Activated naive CD8-positive, alpha-beta T cell (primary cell): ENCODE results near the gene CAMK2G.

Experiments
- H3K27ac Mint-ChIP-seq: one replicate; pipeline ENCODE4 v1.8.0; 2021; ENCODE audit warnings: mixed read lengths
- H3K27me3 Mint-ChIP-seq: one replicate; pipeline ENCODE4 v1.8.0; 2021; ENCODE audit warnings: mixed read lengths
- H3K36me3 Mint-ChIP-seq: one replicate; pipeline ENCODE4 v1.8.0; 2021; ENCODE audit warnings: mixed read lengths
- H3K4me1 Mint-ChIP-seq: one replicate; pipeline ENCODE4 v1.8.0; 2021; ENCODE audit warnings: low read depth, mixed read lengths
- H3K4me3 Mint-ChIP-seq: one replicate; pipeline ENCODE4 v1.8.0; 2021; ENCODE audit warnings: mild to moderate bottlenecking, mixed read lengths
- H3K9me3 Mint-ChIP-seq: one replicate; pipeline ENCODE4 v1.8.0; 2021; ENCODE audit warnings: low read depth, mixed read lengths

The CAMK2G gene

GRCh38 chr10:73769396-73769795, 105.0 kb downstream of the CAMK2G start:
- H3K9me3 Mint-ChIP-seq, result no peaks in the 10 kb centered on the region
- peaks cover 31% of the 10 kb centered on the region for H3K4me1 Mint-ChIP-seq
- no peaks in the 10 kb centered on the region for H3K27me3 Mint-ChIP-seq
- peaks cover 16% of the 10 kb centered on the region for H3K36me3 Mint-ChIP-seq
- peak overlapping the region; percentile 36 for H3K27ac Mint-ChIP-seq
- H3K4me3 Mint-ChIP-seq, result no peak overlapping the region

- peak overlapping the region; percentile 36 for H3K27ac Mint-ChIP-seq
- peaks cover 14% of the 10 kb centered on the region for H3K36me3 Mint-ChIP-seq
- no peaks in the 10 kb centered on the region for H3K9me3 Mint-ChIP-seq
- peaks cover 27% of the 10 kb centered on the region for H3K4me1 Mint-ChIP-seq
- H3K4me3 Mint-ChIP-seq, result no peak overlapping the region
- H3K27me3 Mint-ChIP-seq, result no peaks in the 10 kb centered on the region
These were observed 105.5 kb downstream of the CAMK2G start for GRCh38 chr10:73768881-73769280.

DNA sequence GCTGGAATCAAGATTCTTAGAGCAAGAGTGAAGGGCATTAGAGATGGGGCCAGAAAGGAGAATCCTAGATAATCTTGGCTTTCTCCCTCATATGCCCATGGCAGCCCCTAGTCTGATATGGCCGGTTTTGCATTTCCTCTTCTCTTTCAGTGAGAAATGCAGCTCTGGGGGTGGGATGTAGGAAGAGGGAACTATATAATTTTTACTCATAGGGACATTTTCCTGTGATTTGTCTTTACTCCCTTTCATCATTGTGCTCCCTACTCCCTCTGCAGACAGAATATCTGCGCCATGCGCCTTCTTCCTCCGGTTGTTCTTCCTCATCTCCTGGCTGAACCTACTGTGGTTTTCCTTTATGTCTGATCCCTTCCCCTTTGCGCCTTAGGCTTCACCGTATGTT, 109.3 kb downstream of the CAMK2G start:
- H3K4me1 Mint-ChIP-seq, result peaks cover 21% of the 10 kb centered on the region
- H3K4me3 Mint-ChIP-seq, result no peak overlapping the region
- H3K36me3 Mint-ChIP-seq, result peaks cover 7% of the 10 kb centered on the region
- no peaks in the 10 kb centered on the region for H3K9me3 Mint-ChIP-seq
- no peaks in the 10 kb centered on the region for H3K27me3 Mint-ChIP-seq
- H3K27ac Mint-ChIP-seq, result no peak overlapping the region

DNA sequence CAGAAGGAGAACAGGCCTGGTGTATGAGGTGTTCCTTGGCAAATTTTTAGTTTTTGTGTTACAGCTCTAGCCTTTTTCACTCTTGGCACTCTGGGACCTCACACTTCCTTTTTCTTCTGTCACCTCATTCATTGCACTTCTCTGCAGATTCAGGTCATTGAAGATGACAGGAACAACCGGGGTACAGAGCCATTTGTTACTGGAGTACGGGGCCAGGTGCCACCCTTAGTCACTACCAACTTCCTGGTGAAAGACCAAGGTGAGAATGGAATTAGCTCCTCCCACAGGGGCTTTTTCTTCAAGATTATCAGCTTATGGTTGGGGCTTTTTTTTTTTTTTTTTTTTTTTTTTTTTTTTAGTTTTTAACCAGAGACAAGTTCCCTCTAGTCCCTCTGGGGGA, 111.0 kb downstream of the CAMK2G start:
- H3K9me3 Mint-ChIP-seq, result no peaks in the 10 kb centered on the region
- H3K4me1 Mint-ChIP-seq, result peaks cover 24% of the 10 kb centered on the region
- H3K36me3 Mint-ChIP-seq, result no peaks in the 10 kb centered on the region
- H3K27ac Mint-ChIP-seq, result no peak overlapping the region
- no peak overlapping the region for H3K4me3 Mint-ChIP-seq
- no peaks in the 10 kb centered on the region for H3K27me3 Mint-ChIP-seq

DNA sequence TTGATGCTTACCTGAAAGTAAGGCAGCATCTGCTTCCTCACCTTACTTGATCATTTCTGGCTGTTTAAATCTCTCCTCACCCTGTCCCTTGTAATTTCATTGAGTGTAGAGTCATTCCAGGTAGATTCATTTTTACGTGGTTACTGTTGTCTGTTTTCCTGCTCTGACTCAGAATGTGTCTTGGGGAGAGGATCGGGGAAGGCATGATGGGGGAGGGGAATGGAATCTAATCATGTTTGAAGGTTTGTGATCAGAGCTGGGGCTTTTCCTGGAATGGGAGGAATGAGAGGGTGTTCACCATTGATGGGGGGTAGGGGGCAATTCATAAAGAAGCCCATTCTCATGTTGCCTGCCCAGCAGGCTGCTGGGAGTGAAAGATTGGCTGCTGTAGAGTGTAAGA, 111.4 kb downstream of the CAMK2G start:
- Mint-ChIP-seq H3K27me3 (no peaks in the 10 kb centered on the region), H3K36me3 (no peaks in the 10 kb centered on the region), H3K9me3 (no peaks in the 10 kb centered on the region), H3K4me3 (no peak overlapping the region), H3K4me1 (peaks cover 27% of the 10 kb centered on the region), H3K27ac (peak overlapping the region; percentile 28)
